ENCODE measurements around the gene ARL8B. TPM values are rescaled to one million over a fixed set of nuclear protein-coding genes. Genes with fewer than 3 reads are reported as not detected.

ARL8B gene
- total and polyA plus RNA-seq, 9 of the 15 experiments (the other 6 are each of a cell fraction or from before 2014, with no cell fraction given): 28.5 to 99.4 (median 77.2) TPM

DNA sequence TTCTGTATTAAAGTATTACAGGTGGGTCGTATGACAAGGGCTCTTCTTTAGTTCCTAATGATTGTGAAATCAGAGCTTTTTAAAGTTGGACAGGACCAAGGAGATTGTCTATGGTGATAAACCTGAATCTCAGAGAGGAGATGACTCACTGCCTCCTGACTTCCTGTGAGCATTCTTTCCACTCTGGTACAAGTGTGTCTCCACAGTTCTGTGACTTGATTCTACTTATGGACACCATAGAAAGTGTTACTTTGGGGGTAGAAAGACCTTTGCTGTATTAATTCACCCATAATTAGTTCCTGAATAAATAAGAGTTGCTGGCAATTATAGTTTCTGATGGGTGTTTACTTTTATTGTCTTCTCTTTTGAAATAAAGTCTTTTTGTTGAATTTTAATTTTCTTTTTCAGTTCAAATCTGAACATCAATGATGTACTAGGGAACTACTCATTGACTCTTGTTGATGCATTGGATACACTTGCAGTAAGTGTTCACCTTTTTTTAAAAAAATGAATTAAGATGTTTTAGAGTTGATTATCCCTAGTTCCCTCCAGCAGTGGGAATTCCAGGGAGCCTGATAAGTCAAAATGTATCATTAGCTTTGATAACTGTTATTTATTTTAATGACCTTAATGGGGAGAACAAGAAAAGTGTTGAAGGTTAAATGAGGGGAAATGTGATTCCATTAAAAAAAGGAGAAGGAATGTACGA, 72.9 kb downstream of the ARL8B start (continued):
- TF ChIP-seq TEAD4 (IDR thresholded peaks at IDR 0.05; ENCODE audit: low read length) (peak; percentile 76; the same call in 1 of the 2 replicates), TEAD4 (CRISPR knock-in tag; IDR thresholded peaks at IDR 0.05; ENCODE audit: borderline replicate concordance) (no peak), HDAC3 (IDR thresholded peaks at IDR 0.05; ENCODE audit: borderline replicate concordance, partially characterized antibody) (peak; percentile 72), ZNF589 (CRISPR knock-in tag; IDR thresholded peaks at IDR 0.05; ENCODE audit: low read depth) (peak; percentile 85), FOS (IDR thresholded peaks at IDR 0.05; ENCODE audit: extremely low read depth, insufficient read length) (peak; percentile 85), EP400 (IDR thresholded peaks at IDR 0.05) (peak; percentile 54), CREM (IDR thresholded peaks at IDR 0.05; ENCODE audit: low read depth) (0 out of 2 replicates have a peak, but pooled peaks have one; percentile 6), ZNF184 (CRISPR knock-in tag; IDR thresholded peaks at IDR 0.05) (no peak), TEAD1 (CRISPR knock-in tag; IDR thresholded peaks at IDR 0.05) (peak; percentile 59 to 91; a peak in 2 of 4 replicates), SPI1 (IDR thresholded peaks at IDR 0.05; ENCODE audit: borderline replicate concordance, low read depth, low read length) (peak; percentile 12; the same call in 1 of the 2 replicates), ZNF324 (CRISPR knock-in tag; IDR thresholded peaks at IDR 0.05) (no peak), ARNT (IDR thresholded peaks at IDR 0.05) (peak in 1 of 2 experiments; percentile 64; a peak in 1 of 4 replicates), FOXJ2 (tag; IDR thresholded peaks at IDR 0.05) (0 out of 2 replicates have a peak, but pooled peaks have one; percentile 54), RAD21 (CRISPR knock-in tag; conservative IDR thresholded peaks at IDR 0.05 in 1 of 2, IDR thresholded peaks at IDR 0.05 in 1 of 2) (peak in 1 of 2 experiments; percentile 18; a peak in 1 of 4 replicates), ARID1B (IDR thresholded peaks at IDR 0.05) (peak; percentile 90), TSC22D4 (tag; IDR thresholded peaks at IDR 0.05) (no peak)
- TF ChIP-seq, protein P1, sequence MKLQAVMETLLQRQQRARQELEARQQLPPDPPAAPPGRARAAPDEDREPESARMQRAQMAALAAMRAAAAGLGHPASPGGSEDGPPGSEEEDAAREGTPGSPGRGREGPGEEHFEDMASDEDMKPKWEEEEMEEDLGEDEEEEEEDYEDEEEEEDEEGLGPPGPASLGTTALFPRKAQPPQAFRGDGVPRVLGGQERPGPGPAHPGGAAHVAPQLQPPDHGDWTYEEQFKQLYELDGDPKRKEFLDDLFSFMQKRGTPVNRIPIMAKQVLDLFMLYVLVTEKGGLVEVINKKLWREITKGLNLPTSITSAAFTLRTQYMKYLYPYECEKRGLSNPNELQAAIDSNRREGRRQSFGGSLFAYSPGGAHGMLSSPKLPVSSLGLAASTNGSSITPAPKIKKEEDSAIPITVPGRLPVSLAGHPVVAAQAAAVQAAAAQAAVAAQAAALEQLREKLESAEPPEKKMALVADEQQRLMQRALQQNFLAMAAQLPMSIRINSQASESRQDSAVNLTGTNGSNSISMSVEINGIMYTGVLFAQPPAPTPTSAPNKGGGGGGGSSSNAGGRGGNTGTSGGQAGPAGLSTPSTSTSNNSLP (IDR thresholded peaks at IDR 0.05; ENCODE audit: borderline replicate concordance, low read depth, low read length): no peak; the same call in 1 of the 2 replicates
- TF ChIP-seq, protein P2, sequence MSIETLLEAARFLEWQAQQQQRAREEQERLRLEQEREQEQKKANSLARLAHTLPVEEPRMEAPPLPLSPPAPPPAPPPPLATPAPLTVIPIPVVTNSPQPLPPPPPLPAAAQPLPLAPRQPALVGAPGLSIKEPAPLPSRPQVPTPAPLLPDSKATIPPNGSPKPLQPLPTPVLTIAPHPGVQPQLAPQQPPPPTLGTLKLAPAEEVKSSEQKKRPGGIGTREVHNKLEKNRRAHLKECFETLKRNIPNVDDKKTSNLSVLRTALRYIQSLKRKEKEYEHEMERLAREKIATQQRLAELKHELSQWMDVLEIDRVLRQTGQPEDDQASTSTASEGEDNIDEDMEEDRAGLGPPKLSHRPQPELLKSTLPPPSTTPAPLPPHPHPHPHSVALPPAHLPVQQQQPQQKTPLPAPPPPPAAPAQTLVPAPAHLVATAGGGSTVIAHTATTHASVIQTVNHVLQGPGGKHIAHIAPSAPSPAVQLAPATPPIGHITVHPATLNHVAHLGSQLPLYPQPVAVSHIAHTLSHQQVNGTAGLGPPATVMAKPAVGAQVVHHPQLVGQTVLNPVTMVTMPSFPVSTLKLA (conservative IDR thresholded peaks at IDR 0.05): no peak
- TF ChIP-seq, protein P3, sequence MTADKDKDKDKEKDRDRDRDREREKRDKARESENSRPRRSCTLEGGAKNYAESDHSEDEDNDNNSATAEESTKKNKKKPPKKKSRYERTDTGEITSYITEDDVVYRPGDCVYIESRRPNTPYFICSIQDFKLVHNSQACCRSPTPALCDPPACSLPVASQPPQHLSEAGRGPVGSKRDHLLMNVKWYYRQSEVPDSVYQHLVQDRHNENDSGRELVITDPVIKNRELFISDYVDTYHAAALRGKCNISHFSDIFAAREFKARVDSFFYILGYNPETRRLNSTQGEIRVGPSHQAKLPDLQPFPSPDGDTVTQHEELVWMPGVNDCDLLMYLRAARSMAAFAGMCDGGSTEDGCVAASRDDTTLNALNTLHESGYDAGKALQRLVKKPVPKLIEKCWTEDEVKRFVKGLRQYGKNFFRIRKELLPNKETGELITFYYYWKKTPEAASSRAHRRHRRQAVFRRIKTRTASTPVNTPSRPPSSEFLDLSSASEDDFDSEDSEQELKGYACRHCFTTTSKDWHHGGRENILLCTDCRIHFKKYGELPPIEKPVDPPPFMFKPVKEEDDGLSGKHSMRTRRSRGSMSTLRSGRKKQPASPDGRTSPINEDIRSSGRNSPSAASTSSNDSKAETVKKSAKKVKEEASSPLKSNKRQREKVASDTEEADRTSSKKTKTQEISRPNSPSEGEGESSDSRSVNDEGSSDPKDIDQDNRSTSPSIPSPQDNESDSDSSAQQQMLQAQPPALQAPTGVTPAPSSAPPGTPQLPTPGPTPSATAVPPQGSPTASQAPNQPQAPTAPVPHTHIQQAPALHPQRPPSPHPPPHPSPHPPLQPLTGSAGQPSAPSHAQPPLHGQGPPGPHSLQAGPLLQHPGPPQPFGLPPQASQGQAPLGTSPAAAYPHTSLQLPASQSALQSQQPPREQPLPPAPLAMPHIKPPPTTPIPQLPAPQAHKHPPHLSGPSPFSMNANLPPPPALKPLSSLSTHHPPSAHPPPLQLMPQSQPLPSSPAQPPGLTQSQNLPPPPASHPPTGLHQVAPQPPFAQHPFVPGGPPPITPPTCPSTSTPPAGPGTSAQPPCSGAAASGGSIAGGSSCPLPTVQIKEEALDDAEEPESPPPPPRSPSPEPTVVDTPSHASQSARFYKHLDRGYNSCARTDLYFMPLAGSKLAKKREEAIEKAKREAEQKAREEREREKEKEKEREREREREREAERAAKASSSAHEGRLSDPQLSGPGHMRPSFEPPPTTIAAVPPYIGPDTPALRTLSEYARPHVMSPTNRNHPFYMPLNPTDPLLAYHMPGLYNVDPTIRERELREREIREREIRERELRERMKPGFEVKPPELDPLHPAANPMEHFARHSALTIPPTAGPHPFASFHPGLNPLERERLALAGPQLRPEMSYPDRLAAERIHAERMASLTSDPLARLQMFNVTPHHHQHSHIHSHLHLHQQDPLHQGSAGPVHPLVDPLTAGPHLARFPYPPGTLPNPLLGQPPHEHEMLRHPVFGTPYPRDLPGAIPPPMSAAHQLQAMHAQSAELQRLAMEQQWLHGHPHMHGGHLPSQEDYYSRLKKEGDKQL (CRISPR knock-in tag; IDR thresholded peaks at IDR 0.05; ENCODE audit: borderline replicate concordance): no peak

Data from K562 (cell line).